HepG2 (cell line): Measurements from ENCODE around the gene ULK3. TPM values are rescaled to one million over a fixed set of nuclear protein-coding genes. Genes with fewer than 3 reads are reported as not detected.

Source experiments
- FIP1L1 ChIP-seq: fragments of 200-400 bp; formaldehyde crosslinking; IDR thresholded peaks from 2 replicates; pipeline ENCODE4 v1.6.1; 2018; ENCODE audit warnings: low read depth, mild to moderate bottlenecking, low read length, moderate library complexity, borderline replicate concordance; ENCODE audit not compliant: insufficient read depth
- RBFOX2 ChIP-seq: fragments of 200-400 bp; formaldehyde crosslinking; IDR thresholded peaks from 2 replicates; pipeline ENCODE4 v1.6.1; 2017; ENCODE audit warnings: low read depth, mild to moderate bottlenecking, low read length
- ZNF138 ChIP-seq: sonication (generic); formaldehyde crosslinking; IDR thresholded peaks from 2 replicates; pipeline ENCODE4 v1.5.0; 2020; ENCODE audit warnings: mild to moderate bottlenecking, low read depth, missing genetic modification reagents
- ZNF33B ChIP-seq: sonication (generic); formaldehyde crosslinking; IDR thresholded peaks from 2 replicates; pipeline ENCODE4 v1.5.1; 2020; ENCODE audit warnings: mild to moderate bottlenecking, missing genetic modification reagents
- ZNF546 ChIP-seq: sonication (generic); formaldehyde crosslinking; conservative IDR thresholded peaks from 2 replicates; pipeline ENCODE4 v1.8.1; 2023; ENCODE audit warnings: mild to moderate bottlenecking, missing genetic modification reagents
- ZNF83 ChIP-seq: sonication (generic); formaldehyde crosslinking; IDR thresholded peaks from 2 replicates; pipeline ENCODE4 v1.4.0; 2020; ENCODE audit warnings: missing genetic modification reagents, mild to moderate bottlenecking, borderline replicate concordance
- polyA plus RNA-seq, 8 experiments: library from polyadenylated mRNA; depleted of rRNA in 3 of 8; stranded (reverse) in 7 of 8; unstranded in 1 of 8; fragments of >200 nt; fragmentation: Illumina TruSeq in 4 of 8; extraction: Trizol in 4 of 8; gene quantifications; 2 replicates each; pipeline versions ENCODE4 v1.2.1 to v1.2.3, GENCODE V29; 2011 to 2016; ENCODE audit warnings: low read depth in 4 of 8, missing spikeins in 1 of 8, mixed read lengths in 1 of 8; ENCODE audit not compliant: insufficient read depth in 1 of 8
- total RNA-seq, 5 experiments: library from RNA; depleted of rRNA; stranded (reverse); fragments of >200 nt; fragmentation: Illumina TruSeq; extraction: Trizol; gene quantifications; 2 replicates each; pipeline ENCODE4 v1.2.3, GENCODE V29; 2016; ENCODE audit warnings: low read depth in 1 of 5
- TF ChIP-seq, protein P1 (sequence below): sonication (generic); formaldehyde crosslinking; IDR thresholded peaks from 2 replicates; pipeline ENCODE4 v1.9.0; 2021; ENCODE audit warnings: mild to moderate bottlenecking, missing genetic modification reagents
- TF ChIP-seq, protein P2 (sequence below): sonication (generic); formaldehyde crosslinking; IDR thresholded peaks from 2 replicates; pipeline ENCODE4 v1.4.0; 2020; ENCODE audit warnings: mild to moderate bottlenecking, missing genetic modification reagents
- TF ChIP-seq, protein P3 (sequence below): sonication (generic); formaldehyde crosslinking; IDR thresholded peaks from 2 replicates; pipeline ENCODE4 v1.5.0; 2020; ENCODE audit warnings: mild to moderate bottlenecking, missing genetic modification reagents, borderline replicate concordance
- TF ChIP-seq, protein P4 (sequence below): sonication (generic); formaldehyde crosslinking; IDR thresholded peaks from 2 replicates; pipeline ENCODE4 v1.4.0; 2020; ENCODE audit warnings: missing genetic modification reagents
- TF ChIP-seq, protein P5 (sequence below): sonication (generic); formaldehyde crosslinking; IDR thresholded peaks from 2 replicates; pipeline ENCODE4 v1.4.0; 2020; ENCODE audit warnings: missing genetic modification reagents, borderline replicate concordance

Gene ULK3
- total and polyA plus RNA-seq, 2 of the 13 experiments (the other 11 are each of a cell fraction or from before 2014, with no cell fraction given), result 15.2 to 23.7 TPM

DNA sequence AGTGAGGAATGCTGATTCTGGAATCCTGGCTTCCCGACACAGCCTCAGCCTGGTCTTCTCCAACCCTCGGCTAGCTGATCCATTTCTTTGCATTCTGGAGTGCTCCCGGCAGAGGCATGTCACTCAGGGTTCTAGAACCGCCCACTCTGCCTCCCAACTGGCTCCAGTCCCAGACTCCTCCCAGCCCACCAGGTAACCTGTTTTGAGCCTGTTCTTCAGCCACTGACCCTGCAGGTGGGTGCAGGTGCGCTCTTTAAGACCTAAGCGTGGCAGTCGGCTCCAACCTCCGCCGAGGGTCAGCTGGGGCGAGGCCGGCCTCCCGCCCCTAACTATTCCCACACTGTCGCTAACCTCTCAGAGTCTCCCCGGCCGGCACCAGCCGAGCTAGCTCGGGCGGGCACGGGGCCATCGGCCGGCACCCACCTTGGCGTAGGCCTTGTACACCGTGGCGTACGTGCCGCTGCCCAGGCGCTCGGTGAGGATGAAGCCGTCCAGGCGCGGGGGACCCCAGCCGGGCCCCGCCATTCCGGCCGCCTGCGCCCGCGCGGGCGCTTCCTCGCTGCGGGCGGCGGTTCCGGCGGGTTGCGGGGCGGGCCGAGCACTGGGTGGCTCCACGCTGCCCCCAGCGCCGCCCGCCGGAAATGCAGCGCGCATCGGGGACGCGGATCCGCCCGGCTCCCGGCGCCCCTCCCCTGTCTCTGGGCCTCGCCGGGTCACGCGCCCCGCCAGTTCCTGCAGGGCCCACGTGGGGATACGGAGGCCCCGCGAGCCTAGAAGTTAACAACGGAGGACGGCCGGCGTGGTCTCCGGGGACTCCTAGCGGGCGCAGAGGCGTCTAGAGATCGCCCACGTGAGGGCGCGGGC lies at the start of gene ULK3 (continued):
- TF ChIP-seq, protein P1, sequence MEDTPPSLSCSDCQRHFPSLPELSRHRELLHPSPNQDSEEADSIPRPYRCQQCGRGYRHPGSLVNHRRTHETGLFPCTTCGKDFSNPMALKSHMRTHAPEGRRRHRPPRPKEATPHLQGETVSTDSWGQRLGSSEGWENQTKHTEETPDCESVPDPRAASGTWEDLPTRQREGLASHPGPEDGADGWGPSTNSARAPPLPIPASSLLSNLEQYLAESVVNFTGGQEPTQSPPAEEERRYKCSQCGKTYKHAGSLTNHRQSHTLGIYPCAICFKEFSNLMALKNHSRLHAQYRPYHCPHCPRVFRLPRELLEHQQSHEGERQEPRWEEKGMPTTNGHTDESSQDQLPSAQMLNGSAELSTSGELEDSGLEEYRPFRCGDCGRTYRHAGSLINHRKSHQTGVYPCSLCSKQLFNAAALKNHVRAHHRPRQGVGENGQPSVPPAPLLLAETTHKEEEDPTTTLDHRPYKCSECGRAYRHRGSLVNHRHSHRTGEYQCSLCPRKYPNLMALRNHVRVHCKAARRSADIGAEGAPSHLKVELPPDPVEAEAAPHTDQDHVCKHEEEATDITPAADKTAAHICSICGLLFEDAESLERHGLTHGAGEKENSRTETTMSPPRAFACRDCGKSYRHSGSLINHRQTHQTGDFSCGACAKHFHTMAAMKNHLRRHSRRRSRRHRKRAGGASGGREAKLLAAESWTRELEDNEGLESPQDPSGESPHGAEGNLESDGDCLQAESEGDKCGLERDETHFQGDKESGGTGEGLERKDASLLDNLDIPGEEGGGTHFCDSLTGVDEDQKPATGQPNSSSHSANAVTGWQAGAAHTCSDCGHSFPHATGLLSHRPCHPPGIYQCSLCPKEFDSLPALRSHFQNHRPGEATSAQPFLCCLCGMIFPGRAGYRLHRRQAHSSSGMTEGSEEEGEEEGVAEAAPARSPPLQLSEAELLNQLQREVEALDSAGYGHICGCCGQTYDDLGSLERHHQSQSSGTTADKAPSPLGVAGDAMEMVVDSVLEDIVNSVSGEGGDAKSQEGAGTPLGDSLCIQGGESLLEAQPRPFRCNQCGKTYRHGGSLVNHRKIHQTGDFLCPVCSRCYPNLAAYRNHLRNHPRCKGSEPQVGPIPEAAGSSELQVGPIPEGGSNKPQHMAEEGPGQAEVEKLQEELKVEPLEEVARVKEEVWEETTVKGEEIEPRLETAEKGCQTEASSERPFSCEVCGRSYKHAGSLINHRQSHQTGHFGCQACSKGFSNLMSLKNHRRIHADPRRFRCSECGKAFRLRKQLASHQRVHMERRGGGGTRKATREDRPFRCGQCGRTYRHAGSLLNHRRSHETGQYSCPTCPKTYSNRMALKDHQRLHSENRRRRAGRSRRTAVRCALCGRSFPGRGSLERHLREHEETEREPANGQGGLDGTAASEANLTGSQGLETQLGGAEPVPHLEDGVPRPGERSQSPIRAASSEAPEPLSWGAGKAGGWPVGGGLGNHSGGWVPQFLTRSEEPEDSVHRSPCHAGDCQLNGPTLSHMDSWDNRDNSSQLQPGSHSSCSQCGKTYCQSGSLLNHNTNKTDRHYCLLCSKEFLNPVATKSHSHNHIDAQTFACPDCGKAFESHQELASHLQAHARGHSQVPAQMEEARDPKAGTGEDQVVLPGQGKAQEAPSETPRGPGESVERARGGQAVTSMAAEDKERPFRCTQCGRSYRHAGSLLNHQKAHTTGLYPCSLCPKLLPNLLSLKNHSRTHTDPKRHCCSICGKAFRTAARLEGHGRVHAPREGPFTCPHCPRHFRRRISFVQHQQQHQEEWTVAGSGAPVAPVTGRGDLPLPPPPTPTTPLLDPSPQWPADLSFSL (CRISPR knock-in tag), result no peak
- TF ChIP-seq ZNF33B (CRISPR knock-in tag) (no peak), FIP1L1 (no peak), ZNF138 (no peak), RBFOX2 (peak; percentile 75), ZNF83 (no peak), ZNF546 (CRISPR knock-in tag) (no peak)
- TF ChIP-seq, protein P2, sequence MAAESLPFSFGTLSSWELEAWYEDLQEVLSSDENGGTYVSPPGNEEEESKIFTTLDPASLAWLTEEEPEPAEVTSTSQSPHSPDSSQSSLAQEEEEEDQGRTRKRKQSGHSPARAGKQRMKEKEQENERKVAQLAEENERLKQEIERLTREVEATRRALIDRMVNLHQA, result no peak
- TF ChIP-seq, protein P3, sequence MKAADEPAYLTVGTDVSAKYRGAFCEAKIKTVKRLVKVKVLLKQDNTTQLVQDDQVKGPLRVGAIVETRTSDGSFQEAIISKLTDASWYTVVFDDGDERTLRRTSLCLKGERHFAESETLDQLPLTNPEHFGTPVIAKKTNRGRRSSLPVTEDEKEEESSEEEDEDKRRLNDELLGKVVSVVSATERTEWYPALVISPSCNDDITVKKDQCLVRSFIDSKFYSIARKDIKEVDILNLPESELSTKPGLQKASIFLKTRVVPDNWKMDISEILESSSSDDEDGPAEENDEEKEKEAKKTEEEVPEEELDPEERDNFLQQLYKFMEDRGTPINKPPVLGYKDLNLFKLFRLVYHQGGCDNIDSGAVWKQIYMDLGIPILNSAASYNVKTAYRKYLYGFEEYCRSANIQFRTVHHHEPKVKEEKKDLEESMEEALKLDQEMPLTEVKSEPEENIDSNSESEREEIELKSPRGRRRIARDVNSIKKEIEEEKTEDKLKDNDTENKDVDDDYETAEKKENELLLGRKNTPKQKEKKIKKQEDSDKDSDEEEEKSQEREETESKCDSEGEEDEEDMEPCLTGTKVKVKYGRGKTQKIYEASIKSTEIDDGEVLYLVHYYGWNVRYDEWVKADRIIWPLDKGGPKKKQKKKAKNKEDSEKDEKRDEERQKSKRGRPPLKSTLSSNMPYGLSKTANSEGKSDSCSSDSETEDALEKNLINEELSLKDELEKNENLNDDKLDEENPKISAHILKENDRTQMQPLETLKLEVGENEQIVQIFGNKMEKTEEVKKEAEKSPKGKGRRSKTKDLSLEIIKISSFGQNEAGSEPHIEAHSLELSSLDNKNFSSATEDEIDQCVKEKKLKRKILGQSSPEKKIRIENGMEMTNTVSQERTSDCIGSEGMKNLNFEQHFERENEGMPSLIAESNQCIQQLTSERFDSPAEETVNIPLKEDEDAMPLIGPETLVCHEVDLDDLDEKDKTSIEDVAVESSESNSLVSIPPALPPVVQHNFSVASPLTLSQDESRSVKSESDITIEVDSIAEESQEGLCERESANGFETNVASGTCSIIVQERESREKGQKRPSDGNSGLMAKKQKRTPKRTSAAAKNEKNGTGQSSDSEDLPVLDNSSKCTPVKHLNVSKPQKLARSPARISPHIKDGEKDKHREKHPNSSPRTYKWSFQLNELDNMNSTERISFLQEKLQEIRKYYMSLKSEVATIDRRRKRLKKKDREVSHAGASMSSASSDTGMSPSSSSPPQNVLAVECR (CRISPR knock-in tag), result peak; percentile 76
- TF ChIP-seq, protein P4, sequence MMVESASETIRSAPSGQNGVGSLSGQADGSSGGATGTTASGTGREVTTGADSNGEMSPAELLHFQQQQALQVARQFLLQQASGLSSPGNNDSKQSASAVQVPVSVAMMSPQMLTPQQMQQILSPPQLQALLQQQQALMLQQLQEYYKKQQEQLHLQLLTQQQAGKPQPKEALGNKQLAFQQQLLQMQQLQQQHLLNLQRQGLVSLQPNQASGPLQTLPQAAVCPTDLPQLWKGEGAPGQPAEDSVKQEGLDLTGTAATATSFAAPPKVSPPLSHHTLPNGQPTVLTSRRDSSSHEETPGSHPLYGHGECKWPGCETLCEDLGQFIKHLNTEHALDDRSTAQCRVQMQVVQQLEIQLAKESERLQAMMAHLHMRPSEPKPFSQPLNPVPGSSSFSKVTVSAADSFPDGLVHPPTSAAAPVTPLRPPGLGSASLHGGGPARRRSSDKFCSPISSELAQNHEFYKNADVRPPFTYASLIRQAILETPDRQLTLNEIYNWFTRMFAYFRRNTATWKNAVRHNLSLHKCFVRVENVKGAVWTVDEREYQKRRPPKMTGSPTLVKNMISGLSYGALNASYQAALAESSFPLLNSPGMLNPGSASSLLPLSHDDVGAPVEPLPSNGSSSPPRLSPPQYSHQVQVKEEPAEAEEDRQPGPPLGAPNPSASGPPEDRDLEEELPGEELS (CRISPR knock-in tag), result no peak
- TF ChIP-seq, protein P5, sequence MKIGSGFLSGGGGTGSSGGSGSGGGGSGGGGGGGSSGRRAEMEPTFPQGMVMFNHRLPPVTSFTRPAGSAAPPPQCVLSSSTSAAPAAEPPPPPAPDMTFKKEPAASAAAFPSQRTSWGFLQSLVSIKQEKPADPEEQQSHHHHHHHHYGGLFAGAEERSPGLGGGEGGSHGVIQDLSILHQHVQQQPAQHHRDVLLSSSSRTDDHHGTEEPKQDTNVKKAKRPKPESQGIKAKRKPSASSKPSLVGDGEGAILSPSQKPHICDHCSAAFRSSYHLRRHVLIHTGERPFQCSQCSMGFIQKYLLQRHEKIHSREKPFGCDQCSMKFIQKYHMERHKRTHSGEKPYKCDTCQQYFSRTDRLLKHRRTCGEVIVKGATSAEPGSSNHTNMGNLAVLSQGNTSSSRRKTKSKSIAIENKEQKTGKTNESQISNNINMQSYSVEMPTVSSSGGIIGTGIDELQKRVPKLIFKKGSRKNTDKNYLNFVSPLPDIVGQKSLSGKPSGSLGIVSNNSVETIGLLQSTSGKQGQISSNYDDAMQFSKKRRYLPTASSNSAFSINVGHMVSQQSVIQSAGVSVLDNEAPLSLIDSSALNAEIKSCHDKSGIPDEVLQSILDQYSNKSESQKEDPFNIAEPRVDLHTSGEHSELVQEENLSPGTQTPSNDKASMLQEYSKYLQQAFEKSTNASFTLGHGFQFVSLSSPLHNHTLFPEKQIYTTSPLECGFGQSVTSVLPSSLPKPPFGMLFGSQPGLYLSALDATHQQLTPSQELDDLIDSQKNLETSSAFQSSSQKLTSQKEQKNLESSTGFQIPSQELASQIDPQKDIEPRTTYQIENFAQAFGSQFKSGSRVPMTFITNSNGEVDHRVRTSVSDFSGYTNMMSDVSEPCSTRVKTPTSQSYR (CRISPR knock-in tag), result no peak
